Thoracic aorta (tissue), 2 donors: ENCODE measurements around the gene STXBP6. TPM values are rescaled to one million over a fixed set of nuclear protein-coding genes. Genes with fewer than 3 reads are reported as not detected.

Experiments used
- ATAC-seq: fragments of 150-250 bp; one replicate; pipeline ENCODE4 v1.8.0; 2017; ENCODE audit warnings: low read depth; ENCODE audit not compliant: insufficient number of reproducible peaks, low FRiP score
- DNase-seq: peaks from one replicate; pipeline ENCODE4 v3.0.0-alpha.2; 2020; ENCODE audit warnings: low spot score
- H3K27ac ChIP-seq, 2 donors: fragments of 200-600 bp; sonication (generic); 1 replicate in 1 of 2; 2 replicates in 1 of 2; pipeline ENCODE4 v1.5.1; 2016; ENCODE audit warnings: mild to moderate bottlenecking in 2 of 2, moderate library complexity in 2 of 2
- H3K27me3 ChIP-seq: fragments of 200-600 bp; sonication (generic); replicated peaks from 2 replicates; pipeline ENCODE4 v1.6.0; 2016; ENCODE audit warnings: mild to moderate bottlenecking; ENCODE audit not compliant: insufficient read depth
- H3K36me3 ChIP-seq: fragments of 200-600 bp; sonication (generic); one replicate; pipeline ENCODE4 v1.5.1; 2016
- H3K4me1 ChIP-seq, 2 donors: fragments of 200-600 bp; sonication (generic); 1 replicate in 1 of 2; 2 replicates in 1 of 2; pipeline versions ENCODE4 v1.5.1 to v1.6.0; 2016; ENCODE audit warnings: low read depth in 2 of 2, mild to moderate bottlenecking in 1 of 2; ENCODE audit not compliant: control insufficient read depth in 1 of 2
- H3K4me3 ChIP-seq: fragments of 200-600 bp; sonication (generic); 2 replicates; pipeline ENCODE4 v1.5.1; 2016; ENCODE audit warnings: mild to moderate bottlenecking
- H3K9me3 ChIP-seq: fragments of 200-600 bp; sonication (generic); 2 replicates; pipeline ENCODE4 v1.5.1; 2016
- CTCF ChIP-seq: fragments of 200-600 bp; sonication (generic); IDR thresholded peaks from one replicate; pipeline ENCODE4 v1.5.1; 2019; ENCODE audit warnings: antibody characterized with exemption
- total RNA-seq, 2 donors: library from RNA; depleted of rRNA; stranded (reverse); fragments of >200 nt; gene quantifications; one replicate each; pipeline versions ENCODE4 v1.1.0 to v1.2.3, GENCODE V29; 2016

STXBP6 gene
- total RNA-seq, 2 donors from 2014 or later = 3.1 to 4.4 TPM

DNA sequence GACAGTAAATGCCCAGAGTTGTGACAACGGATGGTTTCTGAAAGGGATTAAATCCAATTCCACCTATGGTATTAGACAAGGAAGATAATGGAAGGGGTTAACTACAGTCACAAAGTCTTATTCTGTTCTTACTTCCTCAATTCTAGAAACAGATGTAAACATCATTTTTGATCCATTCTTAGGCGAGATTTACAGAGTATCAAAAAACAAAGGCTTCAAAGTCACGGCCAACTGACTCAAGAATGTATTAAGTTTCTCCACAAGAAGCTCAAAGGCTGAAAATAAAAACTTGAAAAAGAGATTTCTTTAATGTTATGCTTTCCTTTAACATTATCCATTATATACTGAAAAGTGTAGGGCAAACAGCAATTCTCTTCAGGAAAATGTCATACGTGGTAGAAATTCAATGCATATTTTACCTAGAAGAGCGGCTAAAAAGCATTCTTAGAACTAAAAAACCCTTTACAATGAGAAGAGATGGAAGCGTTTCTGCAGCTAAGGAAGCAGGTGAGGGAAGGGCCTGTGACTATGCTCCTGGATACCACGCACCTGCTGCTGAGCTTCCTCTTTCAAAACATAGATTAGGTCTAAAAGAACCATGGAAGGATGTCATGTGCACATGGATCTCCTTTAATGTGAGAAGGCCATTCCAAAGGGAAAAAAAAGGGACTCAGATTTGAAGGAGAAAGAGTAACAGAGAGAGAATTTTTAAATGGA, 185.8 kb downstream of the STXBP6 start:
- H3K4me1 ChIP-seq = no peaks in the 10 kb centered on the region
- no peaks in the 10 kb centered on the region for H3K36me3 ChIP-seq
- H3K4me3 ChIP-seq = no peak overlapping the region
- H3K27ac ChIP-seq = no peak overlapping the region
- ATAC-seq = no peak
- DNase-seq = no peak
- H3K9me3 ChIP-seq = no peaks in the 10 kb centered on the region
- H3K27me3 ChIP-seq = no peaks in the 10 kb centered on the region
- no peak for TF ChIP-seq CTCF

DNA sequence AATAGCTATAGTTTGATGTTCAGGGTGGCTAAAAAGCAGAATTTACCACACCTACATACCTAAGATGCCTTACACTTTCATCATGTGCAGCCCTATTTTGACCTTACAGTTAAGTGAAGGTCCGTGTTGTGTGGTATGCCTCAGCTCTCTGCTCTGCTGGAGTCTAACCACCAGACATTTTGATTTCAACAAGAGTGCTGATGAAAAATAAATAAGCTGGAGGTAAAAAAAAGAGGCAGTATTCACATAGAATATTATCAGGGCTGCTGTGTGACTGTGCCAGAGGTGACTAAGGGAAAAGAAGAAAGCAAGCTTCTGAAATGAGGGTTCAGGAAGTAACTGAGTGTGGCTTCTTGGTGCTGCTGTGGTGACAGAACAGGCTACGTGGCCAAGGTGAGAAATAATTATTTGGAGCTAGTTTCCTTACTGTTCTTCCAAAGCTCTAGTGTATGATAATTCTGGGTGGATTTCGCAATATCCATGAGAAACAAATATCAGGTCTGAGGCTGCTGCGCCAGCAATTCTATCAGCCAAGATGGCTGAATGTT, 188.8 kb downstream of the STXBP6 start:
- H3K9me3 ChIP-seq = no peaks in the 10 kb centered on the region
- no peak for TF ChIP-seq CTCF
- H3K4me3 ChIP-seq = no peak overlapping the region
- H3K27me3 ChIP-seq = no peaks in the 10 kb centered on the region
- H3K36me3 ChIP-seq = no peaks in the 10 kb centered on the region
- no peaks in the 10 kb centered on the region for H3K4me1 ChIP-seq
- ATAC-seq (no peak), DNase-seq (no peak)
- H3K27ac ChIP-seq = no peak overlapping the region

- Histone ChIP-seq H3K9me3 (no peaks in the 10 kb centered on the region), H3K4me1 (no peaks in the 10 kb centered on the region), H3K36me3 (no peaks in the 10 kb centered on the region), H3K27ac (no peak overlapping the region), H3K27me3 (no peaks in the 10 kb centered on the region), H3K4me3 (no peak overlapping the region)
- no peak for DNase-seq
- no peak for TF ChIP-seq CTCF
- ATAC-seq = no peak
These were observed 190.4 kb downstream of the STXBP6 start for GRCh38 chr14:24859559-24859958.

DNA sequence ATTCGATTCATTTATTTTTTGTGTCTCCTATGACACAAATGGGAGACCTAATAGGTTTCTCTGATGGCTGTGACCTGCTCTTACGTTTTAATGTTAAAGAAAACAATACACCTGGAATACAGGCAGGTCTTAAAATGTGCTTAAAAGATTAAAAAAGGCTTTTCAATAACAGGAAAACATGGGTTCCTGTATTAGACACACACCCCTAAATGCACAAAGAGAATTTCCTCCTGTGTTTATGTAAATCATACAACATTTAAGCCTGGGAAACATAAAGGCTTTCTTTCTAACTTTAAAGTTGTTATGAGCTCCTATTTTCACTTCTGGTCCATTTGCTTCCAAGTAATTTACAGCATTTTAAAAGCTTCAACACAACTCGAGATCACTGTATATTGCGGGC, 191.3 kb downstream of the STXBP6 start:
- no peak for TF ChIP-seq CTCF
- Histone ChIP-seq H3K36me3 (no peaks in the 10 kb centered on the region), H3K4me3 (no peak overlapping the region), H3K27me3 (no peaks in the 10 kb centered on the region), H3K27ac (no peak overlapping the region), H3K9me3 (no peaks in the 10 kb centered on the region), H3K4me1 (no peaks in the 10 kb centered on the region)
- DNase-seq (no peak), ATAC-seq (no peak)

- TF ChIP-seq CTCF = no peak
- Histone ChIP-seq H3K9me3 (no peaks in the 10 kb centered on the region), H3K4me3 (no peak overlapping the region), H3K27ac (no peak overlapping the region), H3K36me3 (no peaks in the 10 kb centered on the region), H3K27me3 (no peaks in the 10 kb centered on the region), H3K4me1 (no peaks in the 10 kb centered on the region)
- ATAC-seq = no peak
- no peak for DNase-seq
These were observed 191.9 kb downstream of the STXBP6 start for GRCh38 chr14:24858052-24858451.
